Transverse colon (tissue), 4 donors: ENCODE results near the gene C4orf36. TPM values are rescaled to one million over a fixed set of nuclear protein-coding genes. Genes with fewer than 3 reads are reported as not detected.

Experiments used
- DNase-seq: peaks from one replicate; pipeline ENCODE4 v3.0.0-alpha.2; 2019
- H3K27ac ChIP-seq, 4 donors: fragments of 200-600 bp; sonication (generic); 2 replicates each; pipeline ENCODE4 v1.5.1; 2016 to 2018; ENCODE audit warnings: inconsistent platforms in 4 of 4
- H3K27me3 ChIP-seq: fragments of 200-600 bp; sonication (generic); 2 replicates; pipeline ENCODE4 v1.5.1; 2017; ENCODE audit warnings: inconsistent platforms
- H3K36me3 ChIP-seq, 4 donors: fragments of 200-600 bp; sonication (generic); 2 replicates each; pipeline ENCODE4 v1.5.1; 2017 to 2019; ENCODE audit warnings: inconsistent platforms in 4 of 4
- H3K4me1 ChIP-seq, 4 donors: fragments of 200-600 bp; sonication (generic); 2 replicates each; pipeline ENCODE4 v1.5.1; 2017 to 2020; ENCODE audit warnings: inconsistent platforms in 4 of 4
- H3K4me3 ChIP-seq, 4 donors: fragments of 200-600 bp; sonication (generic); 1 replicate in 1 of 4; 2 replicates in 3 of 4; pipeline versions ENCODE4 v1.5.1 to v1.6.1; 2017 to 2019; ENCODE audit warnings: inconsistent platforms in 4 of 4
- H3K9me3 ChIP-seq, 2 donors: fragments of 200-600 bp; sonication (generic); 2 replicates each; pipeline ENCODE4 v1.5.1; 2017 to 2019; ENCODE audit warnings: inconsistent platforms in 2 of 2
- EP300 ChIP-seq: sonication (generic); formaldehyde crosslinking; IDR thresholded peaks from one replicate; pipeline ENCODE4 v1.6.1; 2017; ENCODE audit warnings: antibody characterized with exemption, low read depth
- POLR2A ChIP-seq: fragments of 450-650 bp; IDR thresholded peaks from one replicate; pipeline ENCODE4 v1.6.1; 2016; ENCODE audit warnings: antibody characterized with exemption, mild to moderate bottlenecking, moderate library complexity
- POLR2AphosphoS5 ChIP-seq, 3 donors: sonication (generic); formaldehyde crosslinking; IDR thresholded peaks; one replicate each; pipeline ENCODE4 v1.6.1; 2016; ENCODE audit warnings: antibody characterized with exemption in 3 of 3
- WGBS, 2 donors: methylation state at CpG; one replicate each; pipeline ENCODE4 v1.1.5; 2018; ENCODE audit warnings: low coverage in 1 of 2; 5-methylcytosine and 5-hydroxymethylcytosine counted together
- in situ Hi-C, 4 donors: fragments of 200-750 bp; cut with MboI; loops; one replicate each; pipeline versions ENCODE4 v1.15.0 to v1.15.1; 2017; ENCODE audit warnings: low sequenced_read_pairs in 3 of 4, low pct_ligation_motif_present in 1 of 4, low pct_unique_long_range_greater_than_20kb in 1 of 4
- intact Hi-C: fragments of 100-400 bp; cut with DNase I; formaldehyde crosslinking; loops from one replicate; pipeline ENCODE4 v1.15.1; 2023; ENCODE audit warnings: low total_unique reads
- total RNA-seq, 4 donors: library from RNA; depleted of rRNA; stranded (reverse); fragments of >200 nt; gene quantifications; one replicate each; pipeline ENCODE4 v1.1.0, GENCODE V29; 2016
- TF ChIP-seq, protein P1 (sequence below), 5 experiments: fragments of 200-600 bp in 3 of 5; fragments of 450-650 bp in 2 of 5; sonication (generic) in 3 of 5; IDR thresholded peaks; 1 replicate in 2 of 5; 2 replicates in 3 of 5; pipeline ENCODE4 v1.5.1; 2016 to 2017; ENCODE audit warnings: antibody characterized with exemption in 5 of 5, inconsistent platforms in 3 of 5, mild to moderate bottlenecking in 2 of 5, moderate library complexity in 1 of 5

Gene C4orf36
- total RNA-seq, 4 donors from 2014 or later = 0.27 to 0.32 TPM; not detected in 2

DNA sequence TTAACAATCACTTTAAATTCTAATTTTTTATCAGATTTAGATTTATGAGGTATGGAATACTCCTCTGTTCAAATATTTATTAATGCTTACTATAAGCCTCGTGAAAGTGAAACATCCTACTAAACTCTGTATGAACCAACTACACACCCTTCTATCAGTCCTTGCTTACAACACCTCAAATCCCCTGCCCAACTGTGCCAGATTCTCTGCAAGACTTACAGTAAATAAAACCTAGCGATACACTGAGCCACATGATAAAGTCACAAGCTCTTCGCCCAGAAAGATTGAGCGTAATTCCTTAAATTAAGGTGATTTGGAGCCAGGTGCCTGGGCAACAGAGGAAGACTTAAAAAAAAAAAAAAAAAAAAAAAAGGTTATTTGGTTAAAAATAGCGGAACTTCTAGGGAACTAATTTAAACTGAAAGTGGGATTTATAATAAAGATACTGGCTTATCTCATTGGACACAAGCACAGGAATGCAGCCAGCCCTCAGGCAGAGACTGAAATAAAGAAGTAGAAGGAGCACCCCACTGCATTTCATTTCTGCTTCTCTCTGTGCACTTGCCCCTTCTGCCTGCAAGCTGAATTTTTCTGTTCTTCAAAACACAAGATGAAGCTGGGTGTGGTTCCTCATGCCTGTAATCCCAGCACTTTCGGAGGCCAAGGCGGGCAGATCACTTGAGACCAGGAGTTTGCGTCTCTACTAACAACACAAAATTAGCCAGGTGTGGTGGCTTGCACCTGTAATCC is 17.5 kb upstream of the C4orf36 start:
- no peaks in the 10 kb centered on the region for H3K27me3 ChIP-seq
- H3K36me3 ChIP-seq = no peaks in the 10 kb centered on the region
- peaks cover 0 to 19% (median 0%) of the 10 kb centered on the region in 4 donors for H3K4me1 ChIP-seq
- in situ Hi-C loops = loop anchor here in 3 of 4 donors (25.0 kb wide), 1 partner anchor 328 kb away; no protein-coding TSS in a partner anchor
- no peak for TF ChIP-seq EP300
- no peak for TF ChIP-seq POLR2AphosphoS5 (IDR thresholded peaks at IDR 0.05)
- H3K9me3 ChIP-seq = no peaks in the 10 kb centered on the region
- no peak for DNase-seq
- no peak overlapping the region for H3K4me3 ChIP-seq
- intact Hi-C loops = no loop called here
- no peak overlapping the region for H3K27ac ChIP-seq
- WGBS, 2 donors = 82 to 92% methylated on average over 8 of the region's 8 CpGs

DNA sequence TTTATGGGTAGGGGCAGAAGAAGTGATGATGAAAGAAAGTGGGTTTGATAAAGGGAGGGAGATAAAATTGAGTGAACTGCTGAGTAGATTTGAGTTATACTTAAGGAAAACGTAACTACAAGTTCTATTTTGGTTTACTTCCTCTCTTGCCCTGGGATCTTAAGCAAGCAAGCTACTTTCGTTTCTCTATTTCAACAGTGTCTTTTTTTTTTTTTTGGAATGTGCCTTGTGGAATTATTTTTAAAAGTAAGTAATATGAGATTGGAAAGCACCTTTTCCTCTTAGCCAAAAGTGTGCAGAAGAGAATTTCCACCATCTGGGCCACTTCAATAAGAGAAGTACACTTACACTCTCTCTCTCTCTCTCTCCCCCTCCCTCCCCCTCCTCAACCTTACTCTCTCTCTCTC is 16.0 kb upstream of the C4orf36 start:
- H3K4me1 ChIP-seq = peaks cover 0 to 24% (median 0%) of the 10 kb centered on the region in 4 donors
- H3K36me3 ChIP-seq = no peaks in the 10 kb centered on the region
- intact Hi-C loops = no loop called here
- H3K4me3 ChIP-seq = no peak overlapping the region
- TF ChIP-seq, protein P1, sequence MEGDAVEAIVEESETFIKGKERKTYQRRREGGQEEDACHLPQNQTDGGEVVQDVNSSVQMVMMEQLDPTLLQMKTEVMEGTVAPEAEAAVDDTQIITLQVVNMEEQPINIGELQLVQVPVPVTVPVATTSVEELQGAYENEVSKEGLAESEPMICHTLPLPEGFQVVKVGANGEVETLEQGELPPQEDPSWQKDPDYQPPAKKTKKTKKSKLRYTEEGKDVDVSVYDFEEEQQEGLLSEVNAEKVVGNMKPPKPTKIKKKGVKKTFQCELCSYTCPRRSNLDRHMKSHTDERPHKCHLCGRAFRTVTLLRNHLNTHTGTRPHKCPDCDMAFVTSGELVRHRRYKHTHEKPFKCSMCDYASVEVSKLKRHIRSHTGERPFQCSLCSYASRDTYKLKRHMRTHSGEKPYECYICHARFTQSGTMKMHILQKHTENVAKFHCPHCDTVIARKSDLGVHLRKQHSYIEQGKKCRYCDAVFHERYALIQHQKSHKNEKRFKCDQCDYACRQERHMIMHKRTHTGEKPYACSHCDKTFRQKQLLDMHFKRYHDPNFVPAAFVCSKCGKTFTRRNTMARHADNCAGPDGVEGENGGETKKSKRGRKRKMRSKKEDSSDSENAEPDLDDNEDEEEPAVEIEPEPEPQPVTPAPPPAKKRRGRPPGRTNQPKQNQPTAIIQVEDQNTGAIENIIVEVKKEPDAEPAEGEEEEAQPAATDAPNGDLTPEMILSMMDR (IDR thresholded peaks at IDR 0.05) = no peak
- TF ChIP-seq EP300 = no peak
- no peak for TF ChIP-seq POLR2A
- TF ChIP-seq POLR2AphosphoS5 (IDR thresholded peaks at IDR 0.05) = no peak
- H3K27ac ChIP-seq = peak overlapping the region in 2 of 4 donors; percentile 19 to 54
- 33 to 36% methylated on average over 2 of the region's 2 CpGs for WGBS, 2 donors
- no peaks in the 10 kb centered on the region for H3K27me3 ChIP-seq
- DNase-seq = no peak
- no peaks in the 10 kb centered on the region for H3K9me3 ChIP-seq
- in situ Hi-C loops = loop anchor here in 3 of 4 donors (25.0 kb wide), 1 partner anchor 329 kb away; no protein-coding TSS in a partner anchor

DNA sequence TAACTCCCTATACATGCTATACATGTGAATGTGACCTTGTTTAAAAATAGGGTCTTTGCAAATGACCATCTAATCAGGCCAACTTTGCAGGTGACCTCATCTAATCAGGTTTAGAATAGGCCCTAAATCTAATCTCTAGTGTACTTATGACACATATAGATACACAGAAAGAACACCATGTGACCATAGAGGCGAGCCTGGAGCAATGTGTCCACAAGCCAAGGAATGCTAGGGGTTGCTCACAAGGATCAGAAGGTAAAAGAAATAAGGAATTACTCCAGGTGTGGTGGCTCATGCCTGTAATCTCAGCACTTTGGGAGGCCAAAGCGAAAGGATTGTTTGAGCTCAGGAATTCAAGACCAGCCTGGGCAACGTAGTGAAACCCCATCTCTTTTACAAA is 9.6 kb upstream of the C4orf36 start:
- no peaks in the 10 kb centered on the region for H3K27me3 ChIP-seq
- no peak for TF ChIP-seq EP300
- TF ChIP-seq POLR2AphosphoS5 (IDR thresholded peaks at IDR 0.05) = no peak
- TF ChIP-seq, protein P1 (IDR thresholded peaks at IDR 0.05) = no peak
- no peak for TF ChIP-seq POLR2A
- H3K4me1 ChIP-seq = peaks cover 0 to 7% (median 0%) of the 10 kb centered on the region in 4 donors
- no peak for DNase-seq
- in situ Hi-C loops = loop anchor here in 3 of 4 donors (25.0 kb wide), 1 partner anchor 335 kb away; no protein-coding TSS in a partner anchor
- H3K9me3 ChIP-seq = no peaks in the 10 kb centered on the region
- intact Hi-C loops = no loop called here
- WGBS, 2 donors = 90% methylated on average over 3 of the region's 3 CpGs; no CpG with 5 or more reads in 1 of the 2 donors
- no peak overlapping the region for H3K4me3 ChIP-seq
- H3K36me3 ChIP-seq = no peaks in the 10 kb centered on the region
- no peak overlapping the region for H3K27ac ChIP-seq

DNA sequence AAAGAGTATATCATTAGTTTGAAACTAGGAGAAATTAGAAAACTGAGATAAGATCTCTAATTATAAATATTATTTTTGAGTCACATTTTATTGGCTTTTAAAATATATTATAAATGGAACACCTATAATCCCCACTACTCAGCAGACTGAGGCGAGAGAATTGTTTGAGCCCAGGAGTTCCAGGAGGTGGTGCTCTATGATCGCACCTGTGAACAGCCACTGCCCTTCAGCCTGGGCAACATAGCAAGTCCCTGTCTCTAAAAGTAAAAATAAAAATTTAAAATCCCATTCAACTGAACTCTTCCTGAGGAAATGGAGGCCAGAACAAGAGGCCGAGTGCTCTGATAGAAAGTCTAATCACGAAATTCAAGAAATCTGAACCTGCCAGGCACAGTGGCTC is 6.3 kb upstream of the C4orf36 start:
- 82 to 84% methylated on average over 4 of the region's 4 CpGs for WGBS, 2 donors
- DNase-seq = no peak
- Histone ChIP-seq H3K9me3 (no peaks in the 10 kb centered on the region), H3K4me3 (no peak overlapping the region), H3K27me3 (no peaks in the 10 kb centered on the region), H3K4me1 (no peaks in the 10 kb centered on the region), H3K36me3 (no peaks in the 10 kb centered on the region), H3K27ac (no peak overlapping the region)
- intact Hi-C loops (loop anchor here (5.0 kb wide), 1 partner anchor 401 kb away; no protein-coding TSS in a partner anchor), in situ Hi-C loops (loop anchor here (5.0 to 10.0 kb wide), 2 partner anchors 404 to 406 kb away; no protein-coding TSS in a partner anchor)
- no peak for TF ChIP-seq POLR2AphosphoS5 (IDR thresholded peaks at IDR 0.05)
- TF ChIP-seq, protein P1 (IDR thresholded peaks at IDR 0.05) = peak in 1 of 5 experiments; percentile 11
